ENCODE data around the gene ZNRD2. TPM values are rescaled to one million over a fixed set of nuclear protein-coding genes. Genes with fewer than 3 reads are reported as not detected.
"Not testable (repeated sequence)": the region's sequence is repeated elsewhere in the genome, so short reads cannot be mapped to it uniquely, and the experiment has no call there.

The ZNRD2 gene
- total and polyA plus RNA-seq, 2 of the 8 experiments (the other 6 are each of a cell fraction or from before 2014, with no cell fraction given): 53.4 to 125 TPM

DNA sequence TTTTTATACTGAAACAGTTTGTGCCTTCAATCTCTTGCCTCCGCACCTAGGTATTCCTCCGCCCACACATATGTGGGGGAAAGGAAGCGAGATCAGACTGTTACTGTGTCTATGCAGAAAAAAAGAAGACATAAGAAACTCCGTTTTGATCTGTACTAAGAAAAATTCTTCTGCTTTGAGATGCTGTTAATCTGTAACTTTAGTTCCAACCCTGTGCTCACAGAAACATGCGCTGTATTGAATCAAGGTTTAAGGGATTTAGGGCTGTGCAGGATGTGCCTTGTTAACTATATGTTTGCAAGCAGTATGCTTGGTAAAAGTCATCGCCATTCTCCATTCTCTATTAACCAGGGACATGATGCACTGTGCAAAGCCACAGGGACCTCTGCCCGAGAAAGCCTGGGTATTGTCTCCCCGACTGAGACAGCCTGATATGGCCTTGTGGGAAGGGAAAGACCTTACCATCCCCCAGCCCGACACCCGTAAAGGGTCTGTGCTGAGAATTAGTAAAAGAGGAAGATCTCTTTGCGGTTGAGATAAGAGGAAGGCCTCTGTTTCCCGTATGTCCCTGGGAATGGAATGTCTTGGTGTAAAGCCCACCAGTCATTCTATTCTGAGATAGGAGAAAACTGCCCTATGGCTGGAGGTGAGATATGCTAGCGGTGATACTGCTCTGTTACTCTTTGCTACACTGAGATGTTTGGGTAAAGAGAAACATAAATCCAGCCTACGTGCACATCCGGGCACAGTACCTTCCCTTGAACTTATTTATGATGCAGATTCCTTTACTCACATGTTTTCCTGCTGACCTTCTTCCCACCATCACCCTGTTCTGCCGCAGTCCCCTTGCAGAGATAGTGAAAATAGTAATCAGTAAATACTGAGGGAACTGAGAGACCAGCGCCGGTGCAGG lies 47.3 kb upstream of the ZNRD2 start:
- H3K27ac ChIP-seq (ENCODE audit: low read depth, low read length); H3K9me3 ChIP-seq (ENCODE audit: insufficient read depth in 2 of 2, low read depth in 1 of 2, low read length in 1 of 2); H4K5ac ChIP-seq (ENCODE audit: insufficient read length, low read depth, low read length); H3K14ac ChIP-seq (ENCODE audit: insufficient read length); H3K4ac ChIP-seq (replicated peaks; ENCODE audit: insufficient read length, low read depth, low read length); H3K36me3 ChIP-seq (ENCODE audit: control insufficient read depth in 2 of 4, insufficient read depth in 4 of 4, low read length in 3 of 4); H3K4me3 ChIP-seq (ENCODE audit: extremely low read depth in 1 of 4, insufficient read depth in 2 of 4, low read depth in 3 of 4, low read length in 4 of 4); H3K79me1 ChIP-seq (ENCODE audit: low read depth, low read length); H3K4me2 ChIP-seq (ENCODE audit: insufficient read depth in 1 of 2, low read depth in 2 of 2, low read length in 2 of 2); H3K9ac ChIP-seq (replicated peaks in 1 of 4; ENCODE audit: extremely low read depth in 1 of 4, low read depth in 3 of 4, low read length in 3 of 4); H3K79me2 ChIP-seq (ENCODE audit: control insufficient read depth in 1 of 2, insufficient read depth in 2 of 2, low read length in 2 of 2); H4K91ac ChIP-seq (replicated peaks; ENCODE audit: insufficient read length, low read length); H2BK5ac ChIP-seq (ENCODE audit: low read depth, low read length); H2BK12ac ChIP-seq (ENCODE audit: low read depth, low read length); H2BK120ac ChIP-seq (replicated peaks; ENCODE audit: low read depth, low read length); H3K18ac ChIP-seq (ENCODE audit: extremely low read depth, low read length); H2AK5ac ChIP-seq (ENCODE audit: low read depth, low read length); H2BK15ac ChIP-seq (ENCODE audit: low read length); H3K56ac ChIP-seq (replicated peaks; ENCODE audit: insufficient read length, low read depth, low read length); FAIRE-seq; H2BK20ac ChIP-seq (ENCODE audit: low read length); H4K8ac ChIP-seq (ENCODE audit: extremely low read depth, insufficient read depth, low read length); CTCF ChIA-PET (ENCODE audit: partially characterized antibody); H3K23ac ChIP-seq (ENCODE audit: insufficient read length); H2AFZ ChIP-seq (ENCODE audit: low read length); H3K27me3 ChIP-seq (replicated peaks in 1 of 4; ENCODE audit: control insufficient read depth in 3 of 4, extremely low read depth in 1 of 4, insufficient read depth in 3 of 4, low read length in 3 of 4); DNase-seq (ENCODE audit: low read depth in 1 of 2, low spot score in 2 of 2): not testable (repeated sequence)
- POLR2A ChIA-PET (ENCODE audit: partially characterized antibody): interaction anchor here (1.6 to 28.1 kb wide), 3 partner anchors 20 to 34 kb away, joined by 3 to 1569 read pairs (median 87); partner anchors contain the start of gene MALAT1
- peaks cover 13% of the 10 kb centered on the region for H3K23me2 ChIP-seq (ENCODE audit: low read depth, low read length)
- peaks cover 0 to 14% (median 8%) of the 10 kb centered on the region in 4 experiments; a peak in 5 of 7 replicates for H3K4me1 ChIP-seq (replicated peaks in 1 of 4; ENCODE audit: control insufficient read depth in 3 of 4, insufficient read depth in 4 of 4, low read length in 3 of 4)
- 86% methylated on average over 18 of the region's 18 CpGs; no CpG with 5 or more reads in 1 of the 2 experiments for WGBS, 2 experiments (ENCODE audit: extremely low coverage in 1 of 2, insufficient coverage in 1 of 2, insufficient read length in 1 of 2, insufficient replicate concordance in 2 of 2, low coverage in 1 of 2, low lambda C conversion rate in 2 of 2, missing lambda C conversion rate in 1 of 2)
- peaks cover 0 to 12% of the 10 kb centered on the region in 2 experiments for H4K20me1 ChIP-seq (replicated peaks in 1 of 2; ENCODE audit: control insufficient read depth in 1 of 2, insufficient read depth in 2 of 2, low read length in 2 of 2)
